Ecto neural progenitor cell (in vitro differentiated cells): Measurements from ENCODE around the gene RLN3.

ENCODE experiments used
- DNase-seq: peaks from one replicate; pipeline ENCODE4 v3.0.0-alpha.2; 2018; ENCODE audit warnings: low spot score

RLN3 gene

GRCh38 chr19:14054721-14055120, 26.8 kb downstream of the RLN3 start:
- DNase-seq: no peak

- DNase-seq: no peak
These were observed 27.4 kb downstream of the RLN3 start for GRCh38 chr19:14055396-14055795.

GRCh38 chr19:14056069-14056666, 28.2 kb downstream of the RLN3 start:
- no peak for DNase-seq

DNA sequence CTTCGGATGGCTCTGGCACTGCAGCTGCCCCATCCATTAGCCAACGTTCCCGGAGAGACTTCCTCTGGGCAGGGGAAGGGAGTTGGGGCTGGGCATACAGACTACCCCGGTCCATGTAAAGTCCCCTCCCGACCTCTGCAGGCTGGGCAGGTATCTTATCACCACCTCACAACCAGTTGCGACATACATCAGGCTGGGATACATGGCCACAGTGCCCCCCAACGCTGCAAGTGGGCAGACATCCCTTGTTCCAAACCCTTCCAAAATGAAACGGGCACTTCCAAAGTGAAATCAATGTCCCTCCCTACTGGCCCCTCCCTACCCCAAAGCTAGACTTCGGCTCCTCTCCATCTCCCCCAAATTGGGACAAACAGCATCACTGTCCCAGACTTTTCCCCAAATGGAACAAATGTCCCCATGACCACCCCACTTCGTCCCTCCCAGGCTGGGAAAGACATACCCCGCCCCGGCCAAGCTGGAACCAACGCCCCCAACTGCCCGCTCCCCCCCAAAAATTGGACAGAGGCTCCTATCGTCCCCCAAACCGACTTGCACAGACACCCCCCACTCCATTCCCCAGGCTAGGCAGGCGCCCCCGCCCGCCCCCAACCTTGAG, 28.9 kb downstream of the RLN3 start:
- no peak for DNase-seq

GRCh38 chr19:14058182-14059092, 30.5 kb downstream of the RLN3 start:
- no peak for DNase-seq

GRCh38 chr19:14059093-14059480, 31.1 kb downstream of the RLN3 start:
- DNase-seq: no peak

DNA sequence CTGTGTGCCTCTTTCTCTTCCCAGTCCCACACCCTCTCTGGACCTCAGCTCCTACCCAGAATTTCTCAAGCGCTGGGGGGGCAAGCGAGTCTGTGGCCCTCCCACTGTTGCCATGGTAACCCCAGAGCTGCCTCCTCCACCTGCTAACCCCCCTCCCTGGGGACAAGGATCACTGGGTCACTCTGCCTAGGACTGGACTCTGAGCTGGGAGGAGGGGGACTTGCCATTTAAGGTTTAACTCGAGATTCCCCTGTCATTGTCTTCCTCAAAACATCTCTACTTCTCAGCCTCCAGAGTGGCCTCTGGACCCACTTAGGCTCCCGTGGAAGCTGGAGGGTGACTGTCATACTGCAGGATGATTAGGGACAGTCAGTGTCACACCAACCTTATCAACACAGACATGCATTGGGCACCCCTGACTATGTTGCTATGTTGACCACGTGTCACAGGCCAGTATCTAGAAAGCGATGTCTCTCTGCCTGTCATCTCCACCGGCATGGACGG, 31.8 kb downstream of the RLN3 start:
- DNase-seq: no peak

DNA sequence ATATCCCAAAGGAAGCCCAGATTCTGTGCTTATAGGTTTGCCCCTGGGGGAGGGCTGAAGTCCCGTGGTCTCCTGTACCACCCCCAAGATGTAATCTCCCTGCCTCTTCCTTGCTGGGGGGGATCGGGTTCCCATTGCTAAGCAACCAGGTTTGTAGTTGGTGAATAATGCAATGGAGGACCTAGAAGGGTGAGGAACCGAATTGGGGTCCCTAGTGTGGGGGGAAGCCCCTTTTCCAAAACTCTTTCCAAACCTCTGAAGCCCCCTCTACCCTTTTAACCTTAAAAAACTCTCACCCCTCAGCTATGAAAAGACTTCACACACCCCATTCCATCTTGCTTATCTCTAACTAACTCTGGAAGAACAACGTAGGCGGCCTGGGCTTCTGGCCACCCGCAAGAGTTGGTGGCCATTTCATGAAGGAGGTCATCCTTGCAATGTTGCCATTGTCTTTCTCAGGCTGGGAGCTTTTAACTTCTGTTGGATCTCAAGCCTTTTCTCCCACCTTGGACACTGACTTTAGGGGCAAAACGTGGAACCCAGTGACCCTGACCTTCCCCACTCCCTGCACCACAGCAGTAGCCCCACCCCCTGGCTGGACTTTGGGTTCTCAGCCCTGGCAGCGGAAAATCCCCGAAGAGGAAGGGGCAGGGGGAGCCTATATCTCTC, 33.3 kb downstream of the RLN3 start:
- no peak for DNase-seq

DNA sequence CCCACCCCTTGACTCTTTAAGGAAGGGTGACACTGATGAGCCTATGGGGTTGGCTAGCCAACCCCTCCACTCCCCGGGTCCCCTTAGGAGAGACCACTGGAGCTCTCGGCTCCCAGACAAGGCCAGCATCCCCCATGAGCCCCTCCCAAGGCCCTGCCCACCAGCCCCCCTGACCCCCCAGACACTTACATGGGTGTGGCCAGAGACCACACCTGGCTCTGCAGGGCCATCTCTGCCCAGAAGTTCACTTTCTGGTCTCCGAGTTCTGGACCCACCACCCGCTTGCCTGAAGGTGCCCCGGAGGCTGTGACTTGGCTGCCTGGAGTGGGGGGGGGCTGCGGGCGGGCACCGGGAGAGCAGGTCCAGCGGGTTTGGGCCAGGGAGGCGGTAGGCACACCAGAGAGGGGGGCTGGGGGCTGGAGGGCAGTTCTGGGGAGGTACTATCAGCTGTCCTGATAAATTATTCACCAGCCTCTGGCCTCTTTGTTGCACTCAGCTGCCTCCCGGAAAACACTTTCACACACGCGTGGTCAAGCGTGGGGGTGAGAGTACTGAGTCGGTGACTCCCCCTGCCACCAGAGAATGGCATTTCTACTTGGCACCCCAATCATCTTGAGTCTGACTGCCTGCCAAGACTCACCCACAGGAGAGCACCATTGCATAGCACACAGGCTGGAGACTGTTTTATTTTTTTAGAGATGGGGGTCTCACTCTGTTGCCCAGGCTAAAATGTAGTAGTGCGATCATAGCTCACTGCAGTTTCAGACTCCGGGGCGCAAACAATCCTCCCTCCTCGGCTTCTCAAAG, 34.0 kb downstream of the RLN3 start, which contains the start of gene PALM3:
PALM3 (minus strand) TSS at position 326 of the 807 bp plus-strand sequence; CDS start at position 230, 96 bp downstream.
- DNase-seq: no peak

GRCh38 chr19:14062558-14062855, 34.6 kb downstream of the RLN3 start:
- no peak for DNase-seq

DNA sequence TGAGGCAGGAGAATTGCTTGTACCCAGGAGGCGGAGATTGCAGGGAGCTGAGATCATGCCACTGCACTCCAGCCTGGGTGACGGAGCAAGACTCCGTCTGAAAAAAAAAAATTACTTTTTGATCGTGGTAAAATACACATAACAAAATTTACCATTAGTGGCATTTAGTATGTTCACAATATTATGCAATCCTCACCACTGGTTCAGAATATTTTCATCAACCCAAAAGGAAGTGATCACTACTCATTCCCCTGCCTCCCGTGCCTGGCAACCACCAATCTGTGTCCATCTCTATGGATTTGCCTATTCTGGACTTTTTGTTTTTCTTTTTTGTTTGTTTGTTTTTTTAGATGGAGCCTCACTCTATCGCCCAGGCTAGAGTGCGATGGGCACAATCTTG, 35.2 kb downstream of the RLN3 start:
- no peak for DNase-seq

GRCh38 chr19:14066134-14066533, 38.2 kb downstream of the RLN3 start:
- DNase-seq: no peak

DNA sequence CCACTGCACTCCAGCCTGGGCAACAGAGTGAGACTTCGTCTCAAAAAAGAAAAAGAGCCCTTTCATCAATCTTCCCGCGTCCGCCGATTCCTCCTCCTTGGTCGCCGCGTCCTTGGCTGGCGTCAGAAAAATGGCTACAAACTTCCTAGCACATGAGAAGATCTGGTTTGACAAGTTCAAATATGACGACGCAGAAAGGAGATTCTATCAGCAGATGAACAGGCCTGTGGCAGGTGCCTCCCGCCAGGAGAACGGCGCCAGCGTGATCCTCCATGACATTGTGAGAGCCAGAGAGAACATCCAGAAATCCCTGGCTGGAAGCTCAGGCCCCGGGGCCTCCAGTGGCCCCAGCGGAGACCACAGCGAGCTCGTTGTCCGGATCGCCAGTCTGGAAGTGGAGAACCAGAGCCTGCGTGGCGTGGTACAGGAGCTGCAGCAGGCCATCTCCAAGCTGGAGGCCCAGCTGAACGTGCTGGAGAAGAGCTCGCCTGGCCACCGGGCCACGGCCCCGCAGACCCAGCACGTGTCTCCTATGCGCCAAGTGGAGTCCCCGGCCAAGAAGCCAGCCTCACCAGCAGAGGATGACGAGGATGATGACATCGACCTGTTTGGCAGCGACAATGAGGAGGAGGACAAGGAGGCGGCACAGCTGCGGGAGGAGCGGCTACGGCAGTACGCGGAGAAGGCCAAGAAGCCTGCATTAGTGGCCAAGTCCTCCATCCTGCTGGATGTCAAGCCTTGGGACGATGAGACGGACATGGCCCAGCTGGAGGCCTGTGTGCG, 42.5 kb downstream of the RLN3 start:
- DNase-seq: no peak

DNA sequence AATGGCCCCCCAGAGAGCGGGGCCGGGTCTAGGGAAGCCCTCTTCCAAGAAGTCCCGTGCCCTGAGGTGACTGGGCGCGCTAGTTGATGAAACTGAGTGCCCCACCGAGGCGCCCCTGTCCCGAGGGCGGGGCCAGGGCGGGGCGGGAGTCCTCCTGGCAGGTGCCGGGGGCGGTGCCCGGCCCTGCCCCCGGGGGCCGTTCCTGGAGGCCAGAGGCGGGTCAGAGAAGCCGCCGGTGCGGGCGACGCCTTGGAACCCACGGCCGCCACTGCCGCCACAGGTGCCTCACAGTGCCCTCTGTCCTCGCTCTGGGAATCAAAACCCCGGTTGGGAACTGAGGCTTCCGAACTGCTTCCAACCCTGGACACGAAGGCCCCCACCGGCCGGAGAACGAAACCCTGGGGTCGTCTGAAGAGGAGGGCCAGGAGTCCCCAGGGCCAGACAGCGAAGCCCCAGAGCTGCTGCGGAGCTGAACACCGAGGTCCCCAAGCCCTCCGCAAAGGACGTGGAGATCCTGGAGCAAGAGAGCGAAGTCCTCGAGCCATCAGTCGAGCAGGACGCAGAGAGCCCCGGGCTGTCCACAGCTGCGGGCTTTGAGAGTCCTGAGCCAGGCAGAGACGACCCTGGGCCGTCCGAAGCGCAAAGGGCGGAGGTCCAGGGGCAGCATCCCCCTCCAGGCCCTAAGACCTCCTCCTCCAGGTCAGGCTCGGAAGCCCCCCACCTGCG, 44.8 kb downstream of the RLN3 start, which contains the start of gene MISP3:
MISP3 (plus strand) TSS at position 252 of the 726 bp plus-strand sequence. CDS start 524 bp downstream, outside the sequence.
- DNase-seq: peak; percentile 72

GRCh38 chr19:14073261-14073924, 45.4 kb downstream of the RLN3 start:
- DNase-seq: peak; percentile 82

GRCh38 chr19:14073925-14074838, 46.2 kb downstream of the RLN3 start:
- no peak for DNase-seq

DNA sequence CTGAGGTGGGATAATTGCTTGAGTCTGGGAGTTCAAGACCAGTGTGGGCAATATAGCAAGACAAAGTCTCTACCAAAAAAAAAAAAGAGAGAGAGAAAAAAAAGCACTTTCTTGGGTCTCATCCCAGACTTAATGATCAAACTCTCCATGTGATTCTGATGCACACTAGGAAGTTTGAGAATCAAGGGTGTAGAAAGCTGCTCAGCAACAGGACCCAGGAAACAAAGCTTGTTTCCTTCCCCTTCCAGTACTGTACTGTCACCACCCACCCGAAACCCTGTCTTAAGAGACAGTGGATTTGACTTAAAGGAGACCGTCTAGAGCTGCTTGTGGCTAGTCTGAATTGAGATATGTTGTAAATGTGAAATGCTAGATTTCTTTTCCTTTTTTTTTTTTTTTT, 50.5 kb downstream of the RLN3 start:
- DNase-seq: no peak
